Mesothelial cell of epicardium (in vitro differentiated cells): Measurements from ENCODE around the gene YJEFN3. TPM values are rescaled to one million over a fixed set of nuclear protein-coding genes. Genes with fewer than 3 reads are reported as not detected.

Source experiments
- DNase-seq, 2 experiments: peaks; one replicate each; pipeline ENCODE4 v3.0.0; 2021; ENCODE audit warnings: low spot score in 2 of 2; ENCODE audit not compliant: unreplicated experiment in 2 of 2
- H3K27ac Mint-ChIP-seq: 2 replicates; pipeline ENCODE4 v1.8.0; 2021; ENCODE audit warnings: mixed read lengths
- H3K27me3 Mint-ChIP-seq: 2 replicates; pipeline ENCODE4 v1.8.0; 2021; ENCODE audit warnings: low read depth, mixed read lengths
- H3K36me3 Mint-ChIP-seq: 2 replicates; pipeline ENCODE4 v1.8.0; 2021; ENCODE audit warnings: mixed read lengths
- H3K4me1 Mint-ChIP-seq: 2 replicates; pipeline ENCODE4 v1.8.0; 2021; ENCODE audit warnings: mixed read lengths
- H3K4me3 Mint-ChIP-seq: 2 replicates; pipeline ENCODE4 v1.8.0; 2021; ENCODE audit warnings: mild to moderate bottlenecking, moderate library complexity, mixed read lengths
- H3K9me3 Mint-ChIP-seq: 2 replicates; pipeline ENCODE4 v1.8.0; 2021; ENCODE audit warnings: mixed read lengths
- total RNA-seq: library from RNA; stranded (reverse); gene quantifications from 3 replicates; pipeline ENCODE4 v1.2.1, GENCODE V29; 2021
- TF ChIP-seq, protein P1 (sequence below): fragments of 200-600 bp; sonication (generic); IDR thresholded peaks from one replicate; pipeline ENCODE4 v1.5.0; 2021; ENCODE audit warnings: antibody characterized with exemption; ENCODE audit not compliant: unreplicated experiment

Gene YJEFN3
- total RNA-seq, 1 donor from 2014 or later: 22.6 TPM

DNA sequence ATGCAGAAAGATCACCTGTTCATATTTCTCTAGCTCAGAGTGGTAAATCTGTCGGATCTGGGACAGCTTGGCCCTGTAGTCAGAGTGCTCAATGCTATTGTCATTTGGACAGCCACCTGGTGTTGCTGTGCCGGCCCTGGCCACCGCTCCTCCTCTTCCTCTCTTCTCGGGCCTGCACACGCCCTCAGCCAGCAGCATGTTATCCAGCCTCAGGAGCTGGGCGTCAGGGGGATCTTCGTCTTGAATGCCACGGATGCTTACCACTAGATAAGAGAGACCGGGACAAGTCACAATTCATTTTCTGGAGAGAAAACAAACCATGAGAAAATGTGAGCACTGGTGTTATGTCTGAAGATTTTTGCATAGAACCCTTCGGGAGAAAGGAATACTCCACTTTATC is 41.9 kb downstream of the YJEFN3 start:
- Mint-ChIP-seq H3K27me3 (no peaks in the 10 kb centered on the region), H3K27ac (peak overlapping the region; percentile 15), H3K4me3 (no peak overlapping the region), H3K9me3 (no peaks in the 10 kb centered on the region), H3K36me3 (peaks cover 24% of the 10 kb centered on the region), H3K4me1 (peaks cover 3% of the 10 kb centered on the region)
- DNase-seq: no peak
- TF ChIP-seq, protein P1, sequence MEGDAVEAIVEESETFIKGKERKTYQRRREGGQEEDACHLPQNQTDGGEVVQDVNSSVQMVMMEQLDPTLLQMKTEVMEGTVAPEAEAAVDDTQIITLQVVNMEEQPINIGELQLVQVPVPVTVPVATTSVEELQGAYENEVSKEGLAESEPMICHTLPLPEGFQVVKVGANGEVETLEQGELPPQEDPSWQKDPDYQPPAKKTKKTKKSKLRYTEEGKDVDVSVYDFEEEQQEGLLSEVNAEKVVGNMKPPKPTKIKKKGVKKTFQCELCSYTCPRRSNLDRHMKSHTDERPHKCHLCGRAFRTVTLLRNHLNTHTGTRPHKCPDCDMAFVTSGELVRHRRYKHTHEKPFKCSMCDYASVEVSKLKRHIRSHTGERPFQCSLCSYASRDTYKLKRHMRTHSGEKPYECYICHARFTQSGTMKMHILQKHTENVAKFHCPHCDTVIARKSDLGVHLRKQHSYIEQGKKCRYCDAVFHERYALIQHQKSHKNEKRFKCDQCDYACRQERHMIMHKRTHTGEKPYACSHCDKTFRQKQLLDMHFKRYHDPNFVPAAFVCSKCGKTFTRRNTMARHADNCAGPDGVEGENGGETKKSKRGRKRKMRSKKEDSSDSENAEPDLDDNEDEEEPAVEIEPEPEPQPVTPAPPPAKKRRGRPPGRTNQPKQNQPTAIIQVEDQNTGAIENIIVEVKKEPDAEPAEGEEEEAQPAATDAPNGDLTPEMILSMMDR: no peak

DNA sequence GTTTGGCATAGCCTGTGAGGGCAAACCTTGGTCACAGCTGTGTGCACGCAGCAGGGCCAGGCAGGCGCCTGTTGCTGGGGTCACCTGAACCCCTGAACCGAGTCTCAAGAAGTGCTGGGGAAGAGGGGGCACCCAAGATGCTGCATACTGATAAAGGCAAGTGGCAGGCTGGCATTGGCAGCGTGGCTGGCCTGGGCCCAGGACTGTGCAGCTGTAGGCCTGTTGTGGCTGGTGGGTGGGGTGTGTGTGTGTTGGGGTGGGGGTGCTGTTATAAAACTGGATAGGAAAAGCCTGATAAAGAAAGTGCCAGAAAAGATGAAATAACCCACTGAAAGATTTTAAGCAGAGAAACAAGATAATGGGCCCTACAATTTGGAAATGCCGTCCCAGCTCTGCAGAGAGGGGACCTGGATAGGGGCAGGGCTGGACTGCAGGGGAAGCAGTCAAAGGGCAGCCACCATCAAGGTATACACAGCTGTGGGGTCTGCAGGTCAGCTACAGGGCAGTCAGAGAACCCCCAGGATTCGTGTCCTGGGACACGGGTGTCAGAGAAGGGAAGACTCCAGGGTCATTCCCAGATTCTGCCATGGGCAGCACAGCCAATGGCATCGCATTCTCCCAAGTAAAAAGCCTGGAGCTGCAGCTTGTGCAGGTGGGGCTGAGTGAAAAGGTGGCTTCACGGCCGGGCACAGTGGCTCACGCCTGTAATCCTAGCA is 42.5 kb downstream of the YJEFN3 start:
- no peak overlapping the region for H3K27ac Mint-ChIP-seq
- H3K4me3 Mint-ChIP-seq: no peak overlapping the region
- DNase-seq: no peak
- no peaks in the 10 kb centered on the region for H3K9me3 Mint-ChIP-seq
- H3K4me1 Mint-ChIP-seq: peaks cover 3% of the 10 kb centered on the region
- TF ChIP-seq, protein P1: no peak
- H3K27me3 Mint-ChIP-seq: no peaks in the 10 kb centered on the region
- peaks cover 24% of the 10 kb centered on the region for H3K36me3 Mint-ChIP-seq

DNA sequence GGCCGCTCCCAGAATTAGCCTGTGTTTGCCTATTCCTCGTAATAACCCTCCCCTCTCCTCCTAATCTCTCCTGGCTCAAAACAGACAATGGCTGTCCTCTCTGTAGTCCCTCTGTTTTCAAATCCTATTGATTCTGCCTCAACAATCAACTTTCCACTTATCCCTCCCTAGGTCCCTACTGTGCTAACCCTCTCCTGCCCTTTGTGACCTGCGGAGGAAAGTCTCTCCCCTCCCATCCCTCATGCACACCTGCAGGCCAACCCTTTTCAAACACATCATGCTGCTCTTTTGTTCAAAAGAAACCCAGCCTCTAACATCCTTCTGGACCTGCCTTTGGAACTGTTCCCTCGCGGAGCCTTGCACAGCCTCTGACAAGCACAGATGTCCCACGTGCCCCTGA is 46.7 kb downstream of the YJEFN3 start:
- Mint-ChIP-seq H3K36me3 (peaks cover 5% of the 10 kb centered on the region), H3K9me3 (no peaks in the 10 kb centered on the region), H3K27me3 (no peaks in the 10 kb centered on the region), H3K4me3 (no peak overlapping the region), H3K27ac (no peak overlapping the region), H3K4me1 (peaks cover 3% of the 10 kb centered on the region)
- TF ChIP-seq, protein P1: no peak
- DNase-seq: no peak

DNA sequence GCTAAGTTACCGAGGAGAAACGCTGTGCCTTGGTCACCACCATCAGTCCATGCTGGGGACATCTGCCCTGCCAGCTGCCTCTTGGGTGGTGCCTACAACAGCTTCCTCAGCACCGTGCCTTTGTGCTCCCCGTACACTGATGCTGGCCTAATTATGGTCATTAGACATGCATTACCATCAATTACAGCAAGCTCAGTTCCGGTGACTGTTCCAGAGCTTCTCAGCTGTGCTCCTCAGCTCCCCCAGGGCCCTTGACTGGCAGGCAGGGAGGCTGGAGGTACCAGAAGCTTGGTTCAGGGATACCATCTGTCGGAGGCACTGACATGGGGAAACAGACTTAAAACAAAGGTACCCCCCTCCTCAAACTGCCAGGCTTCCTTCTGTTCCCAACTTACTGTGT is 49.5 kb downstream of the YJEFN3 start:
- no peak for DNase-seq
- H3K36me3 Mint-ChIP-seq: no peaks in the 10 kb centered on the region
- H3K4me3 Mint-ChIP-seq: no peak overlapping the region
- TF ChIP-seq, protein P1: no peak
- H3K4me1 Mint-ChIP-seq: no peaks in the 10 kb centered on the region
- H3K27me3 Mint-ChIP-seq: no peaks in the 10 kb centered on the region
- no peak overlapping the region for H3K27ac Mint-ChIP-seq
- no peaks in the 10 kb centered on the region for H3K9me3 Mint-ChIP-seq

DNA sequence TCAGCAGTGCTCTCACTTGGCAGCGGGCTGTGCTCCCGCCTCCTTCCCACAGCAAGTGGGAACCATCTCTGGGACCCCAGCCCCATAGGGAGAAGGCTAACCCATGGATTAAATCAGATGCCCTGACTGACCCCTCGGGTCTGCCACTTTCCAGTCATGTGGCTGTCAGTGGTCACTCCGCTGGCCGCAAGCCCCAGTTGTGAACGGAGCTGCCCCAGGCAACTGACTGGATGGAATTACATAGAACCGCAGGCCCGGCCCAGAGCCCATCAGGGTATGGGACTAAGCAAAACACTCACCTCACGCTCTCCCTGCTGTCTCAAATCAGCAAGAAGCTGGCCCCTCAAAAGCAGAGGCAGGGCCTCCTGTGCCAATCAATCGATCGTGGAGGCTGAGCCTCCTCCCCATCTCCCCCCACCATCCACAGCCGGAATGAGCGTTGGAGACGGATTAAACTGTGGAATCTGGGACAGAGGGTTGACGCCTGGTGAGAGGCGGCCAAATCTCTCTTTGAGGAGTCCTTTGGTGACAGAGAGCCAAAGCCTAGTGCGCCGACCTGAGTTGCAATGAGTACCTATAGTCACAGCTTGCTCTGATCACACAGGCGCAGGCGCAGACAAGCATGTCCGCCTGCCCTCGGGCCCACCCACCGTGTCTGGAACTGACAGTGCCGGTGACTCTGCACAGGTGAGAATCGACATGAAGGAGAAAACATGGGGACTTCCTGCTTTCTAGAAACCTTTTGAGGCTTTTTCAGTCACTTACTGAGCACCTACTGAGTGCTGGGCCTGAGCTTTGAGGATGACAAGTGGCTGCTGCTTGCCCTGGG is 51.0 kb downstream of the YJEFN3 start:
- Mint-ChIP-seq H3K4me3 (no peak overlapping the region), H3K27ac (no peak overlapping the region), H3K36me3 (no peaks in the 10 kb centered on the region), H3K4me1 (no peaks in the 10 kb centered on the region), H3K9me3 (no peaks in the 10 kb centered on the region), H3K27me3 (no peaks in the 10 kb centered on the region)
- TF ChIP-seq, protein P1: no peak
- no peak for DNase-seq
